ENCODE measurements around the gene NANOS3. TPM values are rescaled to one million over a fixed set of nuclear protein-coding genes. Genes with fewer than 3 reads are reported as not detected.

The NANOS3 gene
- total and polyA plus RNA-seq, 2 of the 13 experiments (the other 11 are each of a cell fraction or from before 2014, with no cell fraction given), result 0.21 TPM; not detected in 1

DNA sequence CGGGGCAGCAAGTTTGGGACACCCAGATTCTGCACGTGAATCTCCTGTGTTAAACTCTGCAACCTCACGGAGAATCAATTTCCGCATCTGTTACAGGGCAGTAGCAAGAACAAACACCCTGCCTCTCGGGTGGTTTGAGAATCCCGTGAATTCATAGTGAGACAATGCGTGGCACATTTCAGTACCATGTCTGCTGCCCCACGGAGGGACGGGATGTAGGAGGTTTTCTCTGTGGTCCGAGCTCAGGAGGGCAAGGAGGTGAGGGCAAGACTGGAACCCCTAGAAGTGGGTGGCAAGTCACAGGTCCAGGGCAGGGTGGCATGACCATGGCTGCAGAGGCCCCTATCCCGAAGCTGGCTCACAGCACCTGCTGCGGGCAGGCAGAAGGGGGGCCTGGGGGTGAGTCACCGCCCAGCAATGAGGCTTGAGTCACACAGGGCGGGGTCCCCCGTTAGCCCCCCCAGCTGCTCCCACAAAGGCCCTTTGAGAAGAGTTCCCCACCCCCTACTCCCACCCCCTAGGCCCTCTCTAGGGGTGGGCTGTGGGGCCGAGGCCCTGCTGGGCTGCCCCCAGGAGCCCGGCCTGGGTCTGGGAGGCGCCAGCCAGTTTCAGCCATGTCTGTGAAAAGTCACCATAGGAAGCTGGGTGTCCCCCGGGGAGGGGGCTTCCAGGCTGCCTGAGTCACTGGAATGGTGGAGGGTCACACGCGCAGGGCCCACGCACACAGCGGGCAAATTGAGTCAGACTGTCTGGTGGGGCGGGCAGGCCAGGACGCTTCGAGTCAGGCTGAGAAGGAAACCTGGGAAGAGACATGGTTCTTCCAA, 25.8 kb upstream of the NANOS3 start (continued):
- TF ChIP-seq LCORL (IDR thresholded peaks at IDR 0.05) (no peak), LCORL (CRISPR knock-in tag; IDR thresholded peaks at IDR 0.05) (peak; percentile 83), ARID3A (IDR thresholded peaks at IDR 0.05; ENCODE audit: low read depth, low read length) (0 out of 2 replicates have a peak, but pooled peaks have one; percentile 10), ZNF335 (CRISPR knock-in tag; IDR thresholded peaks at IDR 0.05) (no peak), ZFAT (CRISPR knock-in tag; conservative IDR thresholded peaks at IDR 0.05) (no peak), PAX8 (CRISPR knock-in tag; IDR thresholded peaks at IDR 0.05; ENCODE audit: borderline replicate concordance) (no peak), SSRP1 (CRISPR knock-in tag; IDR thresholded peaks at IDR 0.05) (0 out of 2 replicates have a peak, but pooled peaks have one; percentile 61), CBFB (CRISPR knock-in tag; IDR thresholded peaks at IDR 0.05) (0 out of 2 replicates have a peak, but pooled peaks have one; percentile 39), RARA (CRISPR knock-in tag; IDR thresholded peaks at IDR 0.05) (peak; percentile 45; the same call in 1 of the 2 replicates), KLF6 (CRISPR knock-in tag; IDR thresholded peaks at IDR 0.05) (no peak), MEIS2 (CRISPR knock-in tag; IDR thresholded peaks at IDR 0.05) (0 out of 2 replicates have a peak, but pooled peaks have one; percentile 13), ZNF446 (CRISPR knock-in tag; IDR thresholded peaks at IDR 0.05) (no peak), THAP11 (CRISPR knock-in tag; IDR thresholded peaks at IDR 0.05) (peak; percentile 38; the same call in 1 of the 2 replicates), XRCC5 (optimal IDR thresholded peaks at IDR 0.05; ENCODE audit: low read length) (peak; percentile 43), CBX5 (CRISPR knock-in tag; IDR thresholded peaks at IDR 0.05; ENCODE audit: borderline replicate concordance) (peak; percentile 26; the same call in 1 of the 2 replicates), ELF1 (CRISPR knock-in tag; IDR thresholded peaks at IDR 0.05) (no peak; the same call in 1 of the 2 replicates), PITX1 (CRISPR knock-in tag; IDR thresholded peaks at IDR 0.05) (0 out of 2 replicates have a peak, but pooled peaks have one; percentile 19), ZNF546 (CRISPR knock-in tag; conservative IDR thresholded peaks at IDR 0.05) (no peak), ZFP62 (CRISPR knock-in tag; IDR thresholded peaks at IDR 0.05) (no peak), ZFP36L1 (CRISPR knock-in tag; IDR thresholded peaks at IDR 0.05) (peak; percentile 61; the same call in 1 of the 2 replicates), SP140L (CRISPR knock-in tag; IDR thresholded peaks at IDR 0.05; ENCODE audit: borderline replicate concordance) (no peak), HNF4G (IDR thresholded peaks at IDR 0.05; ENCODE audit: borderline replicate concordance, low read depth, low read length) (no peak), HNF4G (CRISPR knock-in tag; IDR thresholded peaks at IDR 0.05; ENCODE audit: borderline replicate concordance, low read depth) (no peak)
- TF ChIP-seq, protein P1, sequence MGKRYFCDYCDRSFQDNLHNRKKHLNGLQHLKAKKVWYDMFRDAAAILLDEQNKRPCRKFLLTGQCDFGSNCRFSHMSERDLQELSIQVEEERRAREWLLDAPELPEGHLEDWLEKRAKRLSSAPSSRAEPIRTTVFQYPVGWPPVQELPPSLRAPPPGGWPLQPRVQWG (CRISPR knock-in tag; IDR thresholded peaks at IDR 0.05; ENCODE audit: borderline replicate concordance, low read depth), result no peak
- TF ChIP-seq, protein P2, sequence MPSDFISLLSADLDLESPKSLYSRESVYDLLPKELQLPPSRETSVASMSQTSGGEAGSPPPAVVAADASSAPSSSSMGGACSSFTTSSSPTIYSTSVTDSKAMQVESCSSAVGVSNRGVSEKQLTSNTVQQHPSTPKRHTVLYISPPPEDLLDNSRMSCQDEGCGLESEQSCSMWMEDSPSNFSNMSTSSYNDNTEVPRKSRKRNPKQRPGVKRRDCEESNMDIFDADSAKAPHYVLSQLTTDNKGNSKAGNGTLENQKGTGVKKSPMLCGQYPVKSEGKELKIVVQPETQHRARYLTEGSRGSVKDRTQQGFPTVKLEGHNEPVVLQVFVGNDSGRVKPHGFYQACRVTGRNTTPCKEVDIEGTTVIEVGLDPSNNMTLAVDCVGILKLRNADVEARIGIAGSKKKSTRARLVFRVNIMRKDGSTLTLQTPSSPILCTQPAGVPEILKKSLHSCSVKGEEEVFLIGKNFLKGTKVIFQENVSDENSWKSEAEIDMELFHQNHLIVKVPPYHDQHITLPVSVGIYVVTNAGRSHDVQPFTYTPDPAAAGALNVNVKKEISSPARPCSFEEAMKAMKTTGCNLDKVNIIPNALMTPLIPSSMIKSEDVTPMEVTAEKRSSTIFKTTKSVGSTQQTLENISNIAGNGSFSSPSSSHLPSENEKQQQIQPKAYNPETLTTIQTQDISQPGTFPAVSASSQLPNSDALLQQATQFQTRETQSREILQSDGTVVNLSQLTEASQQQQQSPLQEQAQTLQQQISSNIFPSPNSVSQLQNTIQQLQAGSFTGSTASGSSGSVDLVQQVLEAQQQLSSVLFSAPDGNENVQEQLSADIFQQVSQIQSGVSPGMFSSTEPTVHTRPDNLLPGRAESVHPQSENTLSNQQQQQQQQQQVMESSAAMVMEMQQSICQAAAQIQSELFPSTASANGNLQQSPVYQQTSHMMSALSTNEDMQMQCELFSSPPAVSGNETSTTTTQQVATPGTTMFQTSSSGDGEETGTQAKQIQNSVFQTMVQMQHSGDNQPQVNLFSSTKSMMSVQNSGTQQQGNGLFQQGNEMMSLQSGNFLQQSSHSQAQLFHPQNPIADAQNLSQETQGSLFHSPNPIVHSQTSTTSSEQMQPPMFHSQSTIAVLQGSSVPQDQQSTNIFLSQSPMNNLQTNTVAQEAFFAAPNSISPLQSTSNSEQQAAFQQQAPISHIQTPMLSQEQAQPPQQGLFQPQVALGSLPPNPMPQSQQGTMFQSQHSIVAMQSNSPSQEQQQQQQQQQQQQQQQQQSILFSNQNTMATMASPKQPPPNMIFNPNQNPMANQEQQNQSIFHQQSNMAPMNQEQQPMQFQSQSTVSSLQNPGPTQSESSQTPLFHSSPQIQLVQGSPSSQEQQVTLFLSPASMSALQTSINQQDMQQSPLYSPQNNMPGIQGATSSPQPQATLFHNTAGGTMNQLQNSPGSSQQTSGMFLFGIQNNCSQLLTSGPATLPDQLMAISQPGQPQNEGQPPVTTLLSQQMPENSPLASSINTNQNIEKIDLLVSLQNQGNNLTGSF (CRISPR knock-in tag; IDR thresholded peaks at IDR 0.05), result 0 out of 2 replicates have a peak, but pooled peaks have one; percentile 14

Measured in HepG2 (cell line).